Measurements from ENCODE around the gene ATP6V0E1.

The ATP6V0E1 gene

GRCh38 chr5:173075970-173076369 is 92.4 kb downstream of the ATP6V0E1 start:
- TF ChIP-seq FOXP2 (optimal IDR thresholded peaks at IDR 0.05; ENCODE audit: borderline replicate concordance, extremely low read depth, extremely low read length, insufficient read depth), result no peak
- TF ChIP-seq SIN3A (IDR thresholded peaks at IDR 0.05; ENCODE audit: borderline replicate concordance, insufficient read depth, low read length), result no peak
- TF ChIP-seq POLR2AphosphoS5 (IDR thresholded peaks at IDR 0.05; ENCODE audit: low read depth, low read length), result no peak
- no peak for TF ChIP-seq REST (IDR thresholded peaks at IDR 0.05; ENCODE audit: insufficient read depth in 1 of 2, low read depth in 2 of 2, low read length in 2 of 2)
- no peak for TF ChIP-seq TAF1 (IDR thresholded peaks at IDR 0.05; ENCODE audit: borderline replicate concordance, insufficient read depth, low read length)

- TF ChIP-seq FOXP2 (optimal IDR thresholded peaks at IDR 0.05; ENCODE audit: borderline replicate concordance, extremely low read depth, extremely low read length, insufficient read depth), result no peak
- no peak for TF ChIP-seq REST (IDR thresholded peaks at IDR 0.05; ENCODE audit: insufficient read depth in 1 of 2, low read depth in 2 of 2, low read length in 2 of 2)
- no peak for TF ChIP-seq SIN3A (IDR thresholded peaks at IDR 0.05; ENCODE audit: borderline replicate concordance, insufficient read depth, low read length)
- no peak for TF ChIP-seq POLR2AphosphoS5 (IDR thresholded peaks at IDR 0.05; ENCODE audit: low read depth, low read length)
- TF ChIP-seq TAF1 (IDR thresholded peaks at IDR 0.05; ENCODE audit: borderline replicate concordance, insufficient read depth, low read length), result no peak
Measured at GRCh38 chr5:173078878-173079277, 95.3 kb downstream of the ATP6V0E1 start.
